ENCODE results near the gene SYT17.
A peak's percentile ranks its signal among the peaks of the same experiment; 100 is the strongest.

The SYT17 gene

GRCh38 chr16:19269098-19269497, 101.1 kb downstream of the SYT17 start:
- DNase-seq, result no peak

- no peak for DNase-seq
Observed at GRCh38 chr16:19274165-19274797, 106.2 kb downstream of the SYT17 start.

GRCh38 chr16:19278403-19278802, 110.4 kb downstream of the SYT17 start:
- no peak for DNase-seq

GRCh38 chr16:19281246-19281645, 113.2 kb downstream of the SYT17 start:
- DNase-seq, result no peak

DNA sequence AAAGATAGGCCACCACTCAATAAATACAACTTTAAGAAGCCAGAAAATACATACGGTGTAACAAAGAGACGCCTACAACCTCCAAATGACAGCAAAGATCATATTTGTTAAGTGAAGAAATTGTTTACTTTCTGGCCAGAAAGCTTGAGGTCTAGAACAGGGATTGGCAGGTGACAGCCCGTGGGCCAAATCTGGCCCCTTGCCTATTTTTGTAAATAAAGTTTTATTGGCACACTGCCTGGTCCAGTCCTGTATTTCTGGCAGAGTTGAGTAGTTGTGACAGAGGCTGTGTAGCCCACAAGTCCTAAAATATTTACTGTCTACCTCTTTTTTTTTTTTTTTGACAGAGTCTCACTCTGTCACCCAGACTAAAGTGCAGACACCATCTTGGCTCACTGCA, 114.1 kb downstream of the SYT17 start:
- no peak for DNase-seq

GRCh38 chr16:19283637-19284036, 115.6 kb downstream of the SYT17 start:
- no peak for DNase-seq

- peak; percentile 2 for DNase-seq
Observed at GRCh38 chr16:19284207-19284606, 116.2 kb downstream of the SYT17 start.

DNA sequence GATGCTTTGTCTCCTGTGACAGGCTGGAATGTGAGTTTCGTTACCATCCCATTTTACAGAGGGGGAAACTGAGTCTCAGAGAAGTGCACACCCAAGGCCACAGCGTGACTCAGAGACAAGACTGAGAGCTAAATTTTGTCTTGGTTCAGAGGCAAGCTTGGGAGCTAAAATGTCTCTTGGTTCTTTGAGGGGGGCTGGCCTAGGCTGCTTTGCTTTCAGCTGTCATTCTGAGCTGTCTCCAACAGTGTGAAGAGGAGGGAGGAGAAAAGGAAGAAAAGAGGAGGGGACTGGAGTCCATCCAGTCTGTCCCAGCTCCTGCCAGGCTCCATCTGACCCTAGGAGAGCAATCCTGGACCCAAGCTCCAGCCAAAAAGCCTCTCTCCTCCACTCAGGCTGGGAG, 117.4 kb downstream of the SYT17 start, which contains the start of gene CLEC19A:
Gene CLEC19A, plus strand, starts transcription at position 301 of the 400 bp plus-strand sequence. CDS start 121 bp downstream, outside the sequence.
- no peak for DNase-seq

GRCh38 chr16:19286827-19287226, 118.8 kb downstream of the SYT17 start:
- no peak for DNase-seq

GRCh38 chr16:19287241-19287640, 119.2 kb downstream of the SYT17 start:
- no peak for DNase-seq

GRCh38 chr16:19288872-19289799, 121.1 kb downstream of the SYT17 start:
- DNase-seq, result no peak

DNA sequence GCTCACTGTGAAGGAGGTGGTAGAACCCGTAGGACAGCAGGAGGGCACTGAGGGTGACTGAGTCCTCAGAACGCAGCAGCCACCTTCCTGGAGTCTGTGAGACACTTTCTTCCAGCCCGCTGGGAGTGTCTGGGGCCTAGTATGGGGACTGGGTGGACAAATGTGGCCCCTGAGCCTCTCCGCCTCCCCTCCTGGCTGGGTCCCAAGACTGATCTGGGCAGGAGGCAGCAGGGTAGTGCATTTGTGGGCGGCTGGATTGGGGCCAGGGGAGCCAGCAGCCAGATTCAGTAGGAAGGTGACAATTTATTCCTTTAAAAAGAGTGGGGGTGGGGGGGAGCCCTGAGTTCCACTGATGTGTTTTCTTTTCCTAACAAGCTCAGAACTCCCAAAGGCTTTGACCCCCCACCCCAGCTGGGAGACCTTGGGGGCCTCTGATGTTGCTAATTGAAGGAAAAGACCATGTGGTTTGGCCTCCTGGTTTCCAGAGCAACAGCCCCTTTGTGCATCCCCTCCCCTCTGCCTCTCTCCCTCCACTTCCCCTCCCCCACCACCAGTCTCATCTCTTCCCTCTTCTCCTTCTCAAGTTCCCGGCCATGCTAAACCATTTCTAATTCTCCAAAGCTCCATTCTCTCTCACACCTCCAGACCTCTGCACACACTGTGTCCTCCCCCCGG, 121.9 kb downstream of the SYT17 start:
- no peak for DNase-seq

GRCh38 chr16:19290860-19291259, 122.8 kb downstream of the SYT17 start:
- no peak for DNase-seq

DNA sequence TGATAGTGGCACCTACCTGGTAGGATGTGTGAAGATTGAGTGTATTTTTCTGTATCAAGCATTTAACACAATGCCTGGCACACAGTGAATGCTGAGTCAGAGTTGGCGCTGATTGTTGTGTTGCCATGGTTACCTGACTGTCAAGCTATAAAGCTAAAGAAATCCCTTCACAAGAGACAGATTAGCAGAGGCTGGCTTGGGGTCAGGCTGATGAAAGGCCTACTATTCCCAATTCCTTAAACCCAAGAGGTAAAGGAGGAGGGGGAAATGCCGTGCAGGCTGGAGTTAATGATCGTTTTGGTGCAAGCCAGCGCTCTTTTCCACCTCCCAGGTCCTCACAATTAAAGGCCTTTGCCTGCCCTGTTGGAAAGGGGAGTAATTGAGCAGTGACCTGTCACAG, 123.4 kb downstream of the SYT17 start:
- peak; percentile 18 for DNase-seq

- DNase-seq, result no peak
Observed at GRCh38 chr16:19292186-19292585, 124.1 kb downstream of the SYT17 start.

GRCh38 chr16:19294156-19294649, 126.2 kb downstream of the SYT17 start:
- peak; percentile 29 for DNase-seq

DNA sequence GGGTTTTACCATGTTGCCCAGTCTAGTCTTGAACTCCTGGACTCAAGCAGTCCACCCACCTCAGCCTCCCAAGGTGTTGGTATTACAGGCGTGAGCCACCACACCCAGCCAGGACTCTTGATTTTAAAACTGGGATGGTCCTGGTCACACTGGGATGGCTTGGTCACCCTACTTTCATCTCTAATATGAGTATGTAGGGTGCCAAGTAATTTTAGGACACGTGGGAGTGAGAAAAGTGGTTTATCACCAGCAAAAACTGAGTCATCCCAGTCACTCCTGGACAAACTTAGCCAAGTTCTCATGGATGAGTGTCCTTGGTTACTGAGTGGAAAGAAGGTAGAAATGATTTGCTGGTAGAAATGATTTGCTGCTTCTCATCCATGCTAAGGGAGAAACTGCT, 127.4 kb downstream of the SYT17 start:
- DNase-seq, result peak; percentile 8

DNA sequence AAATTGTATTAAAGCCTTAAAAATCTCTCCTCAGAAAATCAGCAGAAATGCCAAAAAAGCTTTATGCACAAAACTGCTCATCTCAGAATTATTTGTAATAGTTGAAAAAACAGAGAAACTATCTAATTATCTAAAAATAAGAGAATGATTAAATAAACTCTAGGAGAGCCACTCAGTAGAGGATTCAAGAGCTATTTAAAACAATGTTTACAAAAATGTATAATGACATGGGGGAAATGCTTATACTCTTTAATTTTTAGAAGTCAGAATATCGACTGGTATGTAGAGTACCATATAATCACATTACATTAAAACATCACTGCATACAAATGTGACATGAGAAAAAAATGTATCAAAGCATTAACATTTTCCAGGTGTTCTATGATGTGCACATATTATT, 129.4 kb downstream of the SYT17 start:
- DNase-seq, result no peak

- DNase-seq, result no peak
Observed at GRCh38 chr16:19299565-19299964, 131.5 kb downstream of the SYT17 start.

DNA sequence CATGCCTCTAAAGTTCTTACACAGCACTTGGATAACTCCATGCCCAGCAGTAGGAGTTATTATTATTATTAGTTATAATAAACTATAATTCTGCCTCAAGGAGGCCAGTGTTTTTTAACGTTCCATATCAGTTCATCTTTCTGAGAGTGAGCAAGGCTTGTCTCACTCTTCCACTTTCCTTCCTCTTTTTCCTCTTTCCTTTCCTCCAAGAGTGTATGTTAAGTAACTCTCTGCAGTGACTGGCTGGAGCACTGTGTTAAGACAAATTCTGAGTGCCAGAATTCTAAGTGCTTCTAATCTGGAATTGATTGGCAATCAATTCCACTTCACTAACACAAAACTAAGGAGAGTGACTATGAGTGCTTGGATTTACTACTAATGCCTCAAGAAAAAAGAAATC, 133.9 kb downstream of the SYT17 start:
- no peak for DNase-seq

DNA sequence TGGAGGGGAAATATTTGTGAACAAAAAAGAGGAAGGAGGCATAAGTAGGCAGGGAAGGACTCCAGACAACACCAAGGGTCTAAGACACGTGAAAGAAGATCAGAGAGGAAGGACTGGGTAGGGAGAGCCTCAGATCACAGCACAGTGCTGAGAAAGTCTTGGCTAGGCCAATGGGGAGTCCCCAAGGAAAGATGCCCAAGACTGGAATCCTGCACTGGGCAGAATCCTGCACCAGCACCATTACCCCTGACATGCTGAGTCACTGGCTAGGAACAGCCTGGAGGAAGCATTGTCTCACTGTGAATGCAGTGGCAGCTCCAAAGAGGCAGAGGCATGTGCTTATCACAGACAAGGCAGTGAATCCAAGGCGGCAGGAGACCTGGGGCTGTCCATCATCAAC, 136.7 kb downstream of the SYT17 start:
- no peak for DNase-seq

- no peak for DNase-seq
Observed at GRCh38 chr16:19305443-19305842, 137.4 kb downstream of the SYT17 start.

DNA sequence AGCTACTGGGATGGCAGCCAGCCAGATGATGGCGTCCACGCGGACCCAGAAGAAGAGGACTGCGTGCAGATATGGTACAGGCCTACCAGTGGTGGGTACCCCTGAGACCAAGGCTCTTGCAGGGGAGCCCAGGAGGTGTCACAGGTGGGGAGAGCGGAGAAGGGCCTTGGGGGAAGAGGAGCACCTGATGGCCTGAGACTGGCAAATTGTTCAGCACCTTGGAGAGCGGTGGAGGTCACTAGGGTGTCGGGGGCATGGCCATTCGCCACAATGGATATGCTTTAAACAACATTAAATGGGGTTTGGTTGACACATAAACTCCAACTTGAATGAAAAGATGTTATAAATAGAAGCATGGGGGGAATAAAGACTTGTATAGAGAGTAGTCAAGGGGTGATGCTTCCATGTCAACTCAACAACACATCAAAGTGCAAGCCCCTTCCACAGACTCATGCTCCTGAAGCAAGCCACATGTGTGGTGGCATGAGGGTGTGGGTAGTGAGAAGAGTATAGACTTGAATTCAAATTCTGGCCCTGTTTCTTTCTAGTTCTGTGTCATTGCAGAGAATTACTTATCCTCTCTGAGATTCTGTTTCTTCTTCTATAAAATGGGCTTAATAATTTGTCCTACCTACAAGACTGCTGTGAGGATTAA, 139.7 kb downstream of the SYT17 start:
- DNase-seq, result no peak
